GM18868 (cell line): Measurements from ENCODE around the gene SLC25A18.

Experiments
- ATAC-seq: cut with Tn5 transposase; IDR thresholded peaks from one replicate; pipeline ENCODE4 v1.9.1; 2021; ENCODE audit warnings: mild to moderate bottlenecking, moderate library complexity; ENCODE audit not compliant: unreplicated experiment

The SLC25A18 gene

GRCh38 chr22:17569971-17570511 is 6.7 kb downstream of the SLC25A18 start:
- no peak for ATAC-seq

- ATAC-seq: no peak
These were observed 7.7 kb downstream of the SLC25A18 start for GRCh38 chr22:17570851-17571631.

- no peak for ATAC-seq
These were observed 11.9 kb downstream of the SLC25A18 start for GRCh38 chr22:17575151-17575550.

- ATAC-seq: no peak
These were observed 12.4 kb downstream of the SLC25A18 start for GRCh38 chr22:17575681-17576080.

- ATAC-seq: no peak
These were observed 13.2 kb downstream of the SLC25A18 start for GRCh38 chr22:17576470-17576869.

GRCh38 chr22:17578136-17578754 is 14.9 kb downstream of the SLC25A18 start:
- ATAC-seq: no peak

GRCh38 chr22:17579535-17579981 is 16.3 kb downstream of the SLC25A18 start:
- no peak for ATAC-seq

- ATAC-seq: no peak
These were observed 17.2 kb downstream of the SLC25A18 start for GRCh38 chr22:17580441-17581031.

- no peak for ATAC-seq
These were observed 17.8 kb downstream of the SLC25A18 start for GRCh38 chr22:17581056-17581455.

- no peak for ATAC-seq
These were observed 18.3 kb downstream of the SLC25A18 start for GRCh38 chr22:17581631-17582030.

- no peak for ATAC-seq
These were observed 19.9 kb downstream of the SLC25A18 start for GRCh38 chr22:17583151-17583550.

GRCh38 chr22:17586831-17587440 is 23.6 kb downstream of the SLC25A18 start:
- no peak for ATAC-seq

GRCh38 chr22:17587629-17588028 is 24.3 kb downstream of the SLC25A18 start:
- no peak for ATAC-seq

GRCh38 chr22:17588606-17589005 is 25.3 kb downstream of the SLC25A18 start:
- ATAC-seq: no peak

GRCh38 chr22:17589810-17590375 is 26.6 kb downstream of the SLC25A18 start:
- ATAC-seq: no peak

GRCh38 chr22:17590586-17590985 is 27.3 kb downstream of the SLC25A18 start:
- ATAC-seq: no peak

GRCh38 chr22:17592201-17592600 is 28.9 kb downstream of the SLC25A18 start:
- no peak for ATAC-seq

- ATAC-seq: no peak
These were observed 32.9 kb downstream of the SLC25A18 start for GRCh38 chr22:17596226-17596625.

- ATAC-seq: no peak
These were observed 33.9 kb downstream of the SLC25A18 start for GRCh38 chr22:17597217-17597616.

GRCh38 chr22:17598318-17598717 is 35.0 kb downstream of the SLC25A18 start:
- ATAC-seq: no peak

GRCh38 chr22:17601031-17601430 is 37.7 kb downstream of the SLC25A18 start:
- ATAC-seq: no peak
